Panc1 (cell line): ENCODE data around the gene NCAPD2. TPM values are rescaled to one million over a fixed set of nuclear protein-coding genes. Genes with fewer than 3 reads are reported as not detected.

Experiments used
- ATAC-seq: fragments of 200-7000 bp; cut with Tn5 transposase; 2 replicates; pipeline ENCODE4 v1.9.1; 2020; ENCODE audit warnings: mild to moderate bottlenecking, moderate library complexity
- BruUV-seq: library from RNA; stranded (reverse); fragments of 400-500 nt; replicated peaks from 2 replicates; lab custom pipeline; 2021; lab: Mats Ljungman, UMichigan
- CTCF ChIA-PET: fragments of 300-600 bp; sonication (Branson Sonifier 250); formaldehyde crosslinking; loops from one replicate; lab custom pipeline; 2022; ENCODE audit warnings: antibody characterized with exemption; lab: Charles Lee
- POLR2A ChIA-PET: fragments of 300-600 bp; sonication (Branson Sonifier 250); formaldehyde crosslinking; loops from one replicate; lab custom pipeline; 2022; ENCODE audit warnings: antibody characterized with exemption; lab: Charles Lee
- DNase-seq: peaks from one replicate; pipeline ENCODE4 v3.0.0-alpha.2; 2010; ENCODE audit warnings: low read depth, low spot score
- H3K27ac ChIP-seq: 2 replicates; pipeline ENCODE4 v1.5.1; 2011; ENCODE audit warnings: mild to moderate bottlenecking, low read length, inconsistent platforms
- H3K27me3 ChIP-seq: fragments of 200-500 bp; sonication (Bioruptor generic); 2 replicates; pipeline ENCODE4 v1.6.0; 2014; ENCODE audit warnings: low read length, inconsistent platforms; ENCODE audit not compliant: control insufficient read depth, insufficient read depth
- H3K36me3 ChIP-seq: fragments of 200-500 bp; sonication (Bioruptor generic); 2 replicates; pipeline ENCODE4 v1.5.1; 2014; ENCODE audit warnings: inconsistent platforms, mild to moderate bottlenecking, low read length, moderate library complexity; ENCODE audit not compliant: control insufficient read depth, insufficient read depth
- H3K4me1 ChIP-seq: 2 replicates; pipeline ENCODE4 v1.5.1; 2011; ENCODE audit warnings: inconsistent platforms, mild to moderate bottlenecking, low read length, moderate library complexity; ENCODE audit not compliant: control insufficient read depth, insufficient read depth
- H3K4me3 ChIP-seq, 2 experiments: 2 replicates each; pipeline ENCODE4 v1.5.1; 2011 to 2012; ENCODE audit warnings: low read depth in 2 of 2, low read length in 2 of 2, mild to moderate bottlenecking in 2 of 2, inconsistent platforms in 1 of 2, moderate library complexity in 1 of 2
- H3K9me3 ChIP-seq: fragments of 200-500 bp; sonication (Bioruptor generic); 2 replicates; pipeline ENCODE4 v1.5.1; 2014; ENCODE audit warnings: low read depth, mild to moderate bottlenecking, inconsistent platforms, low read length, moderate library complexity; ENCODE audit not compliant: control insufficient read depth, insufficient read depth
- POLR2AphosphoS5 ChIP-seq: IDR thresholded peaks from 2 replicates; pipeline ENCODE4 v1.6.1; 2012; ENCODE audit warnings: mild to moderate bottlenecking, low read depth, low read length, moderate library complexity
- REST ChIP-seq, 2 experiments: IDR thresholded peaks; 2 replicates each; pipeline ENCODE4 v1.6.1; 2011 to 2012; ENCODE audit warnings: low read depth in 2 of 2, control low read depth in 1 of 2, low read length in 1 of 2, mild to moderate bottlenecking in 1 of 2, moderate library complexity in 1 of 2; ENCODE audit not compliant: insufficient read depth in 1 of 2
- SIN3A ChIP-seq: IDR thresholded peaks from 2 replicates; pipeline ENCODE4 v1.6.1; 2012; ENCODE audit warnings: low read depth, mild to moderate bottlenecking, low read length, moderate library complexity, borderline replicate concordance; ENCODE audit not compliant: insufficient read depth
- TCF7L2 ChIP-seq: IDR thresholded peaks from 2 replicates; pipeline ENCODE4 v1.6.1; 2011; ENCODE audit warnings: mild to moderate bottlenecking, low read depth, low read length, inconsistent platforms
- in situ Hi-C: cut with HindIII; loops from 2 replicates; pipeline ENCODE4 v1.10.0; 2016; ENCODE audit warnings: low sequenced_read_pairs, low pct_unique_long_range_greater_than_20kb
- intact Hi-C: fragments of 100-400 bp; cut with micrococcal nuclease; formaldehyde crosslinking; loops from one replicate; pipeline ENCODE4 v1.10.0; 2022; ENCODE audit not compliant: unreplicated experiment
- total RNA-seq: library from RNA; stranded (reverse); gene quantifications from one replicate; pipeline ENCODE4 v1.2.1, GENCODE V29; 2021; ENCODE audit not compliant: unreplicated experiment
- TF ChIP-seq, protein P1 (sequence below): fragments of 450-650 bp; IDR thresholded peaks from 2 replicates; pipeline ENCODE4 v1.5.1; 2017; ENCODE audit warnings: mild to moderate bottlenecking

The NCAPD2 gene
- total RNA-seq, 1 experiment from 2014 or later = 80.3 TPM

GRCh38 chr12:6492838-6493496 lies 935 bp upstream of the NCAPD2 start, which contains the start of gene MRPL51:
Gene MRPL51 (minus strand): TSS chr12:6493262. CDS start chr12:6493136, 126 bp downstream.
- peak within 1 kb of the TSS; percentile 94 to 95 for H3K4me3 ChIP-seq
- ChIA-PET POLR2A (interaction anchor here (0.6 to 0.7 kb wide), 2 partner anchors 41 to 270 kb away, joined by 3 to 4 read pairs; partner anchors contain the start of gene GAPDH), CTCF (no interaction called here)
- peaks cover 17% of the 10 kb centered on the region for H3K4me1 ChIP-seq
- BruUV-seq = no TSS peak
- intact Hi-C loops = no loop called here
- DNase-seq (peak; percentile 73), ATAC-seq (peak; percentile 95)
- peaks cover 20% of the 10 kb centered on the region for H3K36me3 ChIP-seq
- in situ Hi-C loops = no loop called here
- no peaks in the 10 kb centered on the region for H3K9me3 ChIP-seq
- H3K27me3 ChIP-seq = no peaks in the 10 kb centered on the region
- H3K27ac ChIP-seq = peak within 1 kb of the TSS; percentile 98
- peak; percentile 84 for TF ChIP-seq POLR2AphosphoS5
- no peak; a peak in 1 of 4 replicates for TF ChIP-seq REST (IDR thresholded peaks at IDR 0.05; ENCODE audit: insufficient read depth in 1 of 2, low read depth in 2 of 2, low read length in 1 of 2)

DNA sequence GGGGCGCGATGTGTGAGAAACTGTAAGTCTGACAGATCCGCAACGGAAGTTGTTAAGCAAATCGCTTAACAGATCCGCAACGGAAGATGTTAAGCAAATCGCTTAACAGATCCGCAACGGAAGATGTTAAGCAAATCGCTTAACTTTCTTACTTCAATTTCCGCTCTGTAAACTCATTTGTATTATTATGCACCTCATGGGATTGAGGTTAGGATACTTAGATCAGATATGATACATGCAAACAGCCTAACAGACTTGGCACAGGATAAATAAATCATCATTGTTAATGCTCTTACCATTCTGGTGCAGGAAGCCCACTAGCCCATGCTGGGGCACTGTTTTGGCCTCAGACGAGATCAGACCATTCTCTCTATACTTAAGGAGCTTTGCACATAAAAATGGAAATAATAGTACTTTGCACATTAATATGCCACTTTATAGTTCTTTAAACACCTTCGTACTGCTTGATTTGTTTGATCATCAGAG lies 399 bp downstream of the NCAPD2 start:
- no peak for DNase-seq
- intact Hi-C loops = no loop called here
- TSS peak; percentile 85 for BruUV-seq

More for the DNA sequence above, 399 bp downstream of the NCAPD2 start:
- Histone ChIP-seq H3K9me3 (no peaks in the 10 kb centered on the region), H3K36me3 (peaks cover 23% of the 10 kb centered on the region), H3K27me3 (no peaks in the 10 kb centered on the region), H3K4me3 (peak overlapping the region; percentile 93 to 94), H3K4me1 (peaks cover 17% of the 10 kb centered on the region), H3K27ac (peak overlapping the region; percentile 97)
- ChIA-PET POLR2A (interaction anchor here (0.8 kb wide), 1 partner anchor 42 kb away, joined by 3 read pairs; no protein-coding TSS in a partner anchor), CTCF (no interaction called here)
- no peak; the same call in 1 of the 2 replicates for ATAC-seq
- in situ Hi-C loops = no loop called here
- TF ChIP-seq TCF7L2 (no peak), REST (IDR thresholded peaks at IDR 0.05; ENCODE audit: insufficient read depth in 1 of 2, low read depth in 2 of 2, low read length in 1 of 2) (no peak), SIN3A (no peak), POLR2AphosphoS5 (no peak)
- TF ChIP-seq, protein P1, sequence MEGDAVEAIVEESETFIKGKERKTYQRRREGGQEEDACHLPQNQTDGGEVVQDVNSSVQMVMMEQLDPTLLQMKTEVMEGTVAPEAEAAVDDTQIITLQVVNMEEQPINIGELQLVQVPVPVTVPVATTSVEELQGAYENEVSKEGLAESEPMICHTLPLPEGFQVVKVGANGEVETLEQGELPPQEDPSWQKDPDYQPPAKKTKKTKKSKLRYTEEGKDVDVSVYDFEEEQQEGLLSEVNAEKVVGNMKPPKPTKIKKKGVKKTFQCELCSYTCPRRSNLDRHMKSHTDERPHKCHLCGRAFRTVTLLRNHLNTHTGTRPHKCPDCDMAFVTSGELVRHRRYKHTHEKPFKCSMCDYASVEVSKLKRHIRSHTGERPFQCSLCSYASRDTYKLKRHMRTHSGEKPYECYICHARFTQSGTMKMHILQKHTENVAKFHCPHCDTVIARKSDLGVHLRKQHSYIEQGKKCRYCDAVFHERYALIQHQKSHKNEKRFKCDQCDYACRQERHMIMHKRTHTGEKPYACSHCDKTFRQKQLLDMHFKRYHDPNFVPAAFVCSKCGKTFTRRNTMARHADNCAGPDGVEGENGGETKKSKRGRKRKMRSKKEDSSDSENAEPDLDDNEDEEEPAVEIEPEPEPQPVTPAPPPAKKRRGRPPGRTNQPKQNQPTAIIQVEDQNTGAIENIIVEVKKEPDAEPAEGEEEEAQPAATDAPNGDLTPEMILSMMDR = no peak
